GM18508 (cell line): ENCODE data around the gene TSC2.

Experiments
- ATAC-seq: cut with Tn5 transposase; IDR thresholded peaks from one replicate; pipeline ENCODE4 v1.9.1; 2021; ENCODE audit warnings: moderate number of reproducible peaks; ENCODE audit not compliant: insufficient read depth, unreplicated experiment

The TSC2 gene

DNA sequence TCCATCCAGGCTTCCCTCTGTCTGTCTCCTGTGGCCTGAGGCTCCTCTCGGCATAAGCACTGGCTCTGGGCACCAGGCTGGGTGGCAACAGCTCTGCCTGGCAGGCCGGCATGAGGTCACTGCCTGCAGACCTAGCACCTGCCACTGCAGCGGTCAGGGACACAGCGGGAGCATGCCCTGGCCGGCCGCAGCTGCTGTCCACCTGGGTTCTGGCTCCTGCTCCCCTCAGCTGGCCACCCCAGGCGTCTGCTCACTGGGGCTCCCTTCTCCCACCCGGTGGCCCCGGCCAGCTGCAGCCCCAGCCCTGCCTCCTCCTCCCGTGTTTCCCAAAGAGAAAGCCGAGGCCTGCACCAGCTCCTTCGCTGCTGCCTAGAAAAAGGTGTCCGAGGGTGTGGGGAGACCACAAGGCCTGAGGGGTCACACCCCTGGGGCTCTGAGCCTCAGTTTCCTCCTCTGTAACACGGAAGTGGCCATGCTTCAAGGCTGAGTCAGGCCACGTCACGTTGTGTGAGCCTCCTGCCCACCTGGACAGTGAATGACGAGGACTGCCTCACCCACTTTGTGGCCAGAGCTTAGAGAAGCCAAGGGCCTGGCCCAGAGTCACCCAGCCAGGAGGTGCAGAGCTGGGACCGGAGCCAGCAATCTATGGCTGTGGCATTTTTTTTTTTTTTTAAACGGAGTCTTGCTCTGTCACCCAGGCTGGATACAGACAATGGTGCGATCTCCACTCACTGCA is 6.8 kb upstream of the TSC2 start:
- ATAC-seq, result no peak

GRCh38 chr16:2042171-2042985 is 5.4 kb upstream of the TSC2 start:
- no peak for ATAC-seq

DNA sequence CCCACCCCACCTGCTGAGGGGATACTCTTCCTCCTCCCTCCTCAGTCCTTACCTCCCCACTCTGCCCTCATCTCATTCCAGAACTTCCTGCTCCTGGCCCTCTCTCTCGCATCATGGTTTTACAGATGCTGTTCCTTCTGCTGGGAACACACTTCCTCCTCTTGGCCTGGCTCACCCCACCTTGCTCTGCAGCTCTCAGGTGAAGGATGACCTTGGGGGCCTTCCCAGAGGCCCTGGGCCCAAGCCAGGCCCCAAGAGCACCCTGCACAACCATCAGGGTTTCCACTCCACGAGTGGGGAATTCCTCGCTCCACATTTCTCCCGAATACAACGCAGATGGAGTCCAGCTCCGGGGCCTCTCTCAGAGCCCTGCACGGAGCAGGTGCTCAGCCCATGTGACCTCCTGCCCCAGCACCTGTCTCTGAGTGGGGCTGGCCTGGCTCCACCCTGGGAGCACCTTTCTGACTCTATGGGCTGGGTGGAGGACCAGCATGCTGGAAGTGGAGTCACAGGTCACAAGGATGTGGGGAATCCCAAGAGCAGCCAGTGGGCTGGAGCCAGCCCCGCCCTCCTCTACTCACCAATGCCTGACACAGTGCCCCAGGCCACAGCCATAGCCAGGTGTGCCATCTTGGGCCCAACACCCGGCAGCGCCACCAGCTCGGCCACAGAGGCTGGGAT is 4.7 kb upstream of the TSC2 start:
- no peak for ATAC-seq

GRCh38 chr16:2043667-2044451 is 3.9 kb upstream of the TSC2 start:
- no peak for ATAC-seq

DNA sequence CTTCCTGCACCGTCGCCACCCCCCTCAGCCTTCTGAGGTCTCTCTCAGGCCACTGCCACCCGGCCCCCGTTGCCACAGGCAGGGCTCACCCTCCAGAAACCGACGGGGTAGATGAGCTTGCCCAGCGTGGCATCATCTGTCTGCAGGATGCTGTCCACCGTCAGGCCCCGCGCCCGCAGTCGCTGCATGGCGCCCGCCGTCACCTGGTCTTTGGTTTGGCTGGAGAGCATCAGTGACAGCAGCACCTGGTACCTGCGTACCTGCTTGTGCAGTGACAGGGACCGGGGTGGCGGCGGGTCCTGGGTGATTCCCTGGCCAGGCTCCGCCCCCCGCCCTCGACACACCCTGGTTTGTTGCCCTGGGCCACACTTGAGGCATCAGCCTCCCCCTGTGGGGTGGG is 3.2 kb upstream of the TSC2 start:
- no peak for ATAC-seq

GRCh38 chr16:2045965-2046892 is 1.6 kb upstream of the TSC2 start:
- no peak for ATAC-seq

DNA sequence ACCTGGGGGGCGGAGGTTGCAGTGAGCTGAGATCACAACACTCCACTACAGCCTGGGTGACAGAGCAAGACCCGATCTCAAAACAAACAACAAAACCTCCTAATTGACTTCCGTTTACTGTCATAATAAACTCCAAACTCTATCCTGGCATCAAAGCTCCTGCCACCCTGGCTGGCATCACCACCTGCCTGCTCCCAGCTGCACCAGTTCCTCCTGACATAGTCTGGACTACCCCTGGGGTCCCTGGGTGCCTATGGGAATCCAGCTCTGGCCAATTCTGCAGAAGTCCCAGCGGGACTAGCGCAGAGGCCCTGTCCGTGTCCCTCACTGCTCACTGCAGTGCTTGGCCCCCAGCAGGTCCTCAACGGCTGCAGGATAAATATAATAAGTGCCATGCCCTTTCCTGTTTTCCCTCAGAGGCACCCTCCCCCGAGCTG is 874 bp upstream of the TSC2 start:
- no peak for ATAC-seq

DNA sequence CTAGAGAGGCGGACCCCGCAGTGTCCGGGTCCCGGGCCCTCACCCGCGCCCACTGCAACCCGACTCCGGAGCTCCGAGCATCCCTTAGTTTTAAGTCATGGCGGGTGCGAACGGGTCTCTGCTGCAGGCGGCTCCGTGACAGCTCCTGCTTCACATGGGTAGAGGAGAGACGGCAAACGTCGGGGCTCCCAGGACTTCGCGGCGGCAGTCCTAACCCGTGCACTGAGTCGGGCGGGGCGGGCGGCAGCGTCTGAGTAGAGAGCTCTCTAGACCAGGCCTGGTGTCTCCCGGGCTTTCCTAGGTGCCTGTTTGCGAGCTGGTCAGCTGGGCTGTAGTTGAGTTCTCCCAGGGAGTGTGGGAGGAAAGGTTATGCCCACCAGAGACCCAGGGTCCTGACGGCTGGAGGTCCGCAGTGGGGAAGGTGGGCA is 345 bp downstream of the TSC2 start:
- ATAC-seq, result no peak

- no peak for ATAC-seq
Measured at GRCh38 chr16:2053211-2053610, 5.4 kb downstream of the TSC2 start.

GRCh38 chr16:2053897-2054296 is 6.1 kb downstream of the TSC2 start:
- ATAC-seq, result no peak

DNA sequence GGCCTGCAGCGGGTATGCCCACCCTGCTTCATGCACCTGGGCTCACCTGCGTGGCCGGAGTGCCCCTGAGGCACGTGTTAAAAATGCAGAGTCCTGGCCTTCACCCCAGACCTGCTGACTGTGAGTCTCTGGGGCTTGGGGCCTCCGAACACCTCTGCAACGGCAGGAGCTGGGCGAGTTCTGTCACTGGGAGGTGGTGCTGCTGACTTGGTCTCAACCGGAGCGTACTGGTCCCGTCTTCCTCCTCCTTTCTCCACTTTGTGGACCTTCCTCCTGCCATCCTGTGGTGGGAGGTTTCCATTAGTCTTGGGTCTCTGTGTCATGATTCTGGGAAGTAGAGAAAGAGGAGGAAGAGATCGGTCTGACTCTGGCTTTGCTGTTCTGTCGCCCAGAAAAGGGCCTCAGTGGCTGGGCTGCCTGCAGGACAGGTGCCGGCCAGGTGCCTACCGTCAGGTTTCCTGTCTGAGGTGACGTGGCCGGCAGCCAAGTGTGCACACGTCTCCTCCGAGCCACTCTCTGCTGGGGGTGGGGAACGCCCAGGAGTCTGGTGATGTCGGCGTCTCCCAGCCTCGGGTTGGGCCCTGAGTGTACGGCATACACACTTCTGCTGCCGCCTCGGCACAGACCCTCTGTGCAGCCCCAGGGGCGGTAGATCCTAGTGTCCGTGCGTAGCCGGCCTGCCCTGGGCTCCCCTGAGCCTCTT is 6.9 kb downstream of the TSC2 start:
- ATAC-seq, result no peak

- ATAC-seq, result no peak
Measured at GRCh38 chr16:2056077-2056476, 8.3 kb downstream of the TSC2 start.

- ATAC-seq, result no peak
Measured at GRCh38 chr16:2056681-2057407, 9.1 kb downstream of the TSC2 start.

GRCh38 chr16:2057438-2057837 is 9.7 kb downstream of the TSC2 start:
- ATAC-seq, result no peak

DNA sequence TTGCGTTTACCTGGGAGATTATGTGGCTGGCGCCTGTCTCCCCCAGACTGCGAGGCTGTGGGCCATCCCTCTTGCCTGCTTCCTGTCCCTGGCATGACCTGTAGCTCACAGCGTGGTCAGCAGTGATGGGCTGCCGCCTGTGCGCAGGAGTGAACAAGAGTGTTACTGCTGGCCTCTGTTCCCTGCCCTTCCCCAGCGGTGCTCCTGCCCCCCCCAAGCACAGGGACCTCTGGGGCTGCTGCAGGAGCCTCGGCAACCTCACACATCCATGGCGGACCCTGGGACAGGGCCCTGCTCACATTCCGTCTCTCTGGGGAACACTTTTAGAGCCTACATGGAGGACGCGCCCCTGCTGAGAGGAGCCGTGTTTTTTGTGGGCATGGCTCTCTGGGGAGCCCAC is 10.6 kb downstream of the TSC2 start:
- ATAC-seq, result no peak

- no peak for ATAC-seq
Measured at GRCh38 chr16:2058872-2059271, 11.1 kb downstream of the TSC2 start.

DNA sequence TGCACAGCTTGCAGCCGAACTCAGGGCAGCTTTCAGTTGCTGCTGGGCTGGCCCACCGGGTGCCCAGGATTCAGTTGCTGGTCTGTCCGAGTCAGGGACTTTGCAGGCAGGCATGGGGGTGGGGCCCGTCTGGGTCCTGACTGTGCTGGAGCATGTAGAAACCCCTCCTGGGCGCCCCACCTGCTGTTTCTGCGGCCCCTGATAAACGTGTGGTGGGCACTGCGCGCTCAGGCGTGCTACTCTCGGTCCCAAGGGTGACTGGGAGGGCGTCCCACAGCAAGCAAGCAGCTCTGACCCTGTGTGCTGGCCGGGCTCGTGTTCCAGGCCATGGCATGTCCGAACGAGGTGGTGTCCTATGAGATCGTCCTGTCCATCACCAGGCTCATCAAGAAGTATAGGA is 12.6 kb downstream of the TSC2 start:
- ATAC-seq, result no peak

DNA sequence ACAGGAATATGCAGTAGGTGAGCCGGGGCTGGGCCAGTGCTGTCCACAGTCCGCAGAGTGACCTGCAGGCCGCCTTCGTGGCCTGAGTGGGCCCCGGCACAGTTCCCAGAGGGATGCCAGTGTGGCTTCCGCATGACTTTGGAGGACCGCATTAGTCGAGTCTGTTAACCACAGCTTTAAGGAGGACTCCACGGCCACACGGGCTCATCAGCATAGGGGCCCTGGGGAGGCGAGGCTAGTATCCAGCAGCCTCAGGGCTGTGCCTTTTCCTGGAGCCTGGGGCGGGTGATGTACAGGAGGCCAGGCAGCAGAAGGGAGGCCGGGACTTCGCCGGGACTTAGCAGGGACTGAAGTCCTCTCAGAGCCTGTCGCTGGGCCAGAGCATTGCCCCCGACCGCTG is 13.2 kb downstream of the TSC2 start:
- no peak for ATAC-seq
